Erythroblast (primary cell): ENCODE data around the gene PLA2G4D.
"Not testable (repeated sequence)": the region's sequence is repeated elsewhere in the genome, so short reads cannot be mapped to it uniquely, and the experiment has no call there.

Experiments used
- DNase-seq, 2 experiments: peaks; one replicate each; lab custom pipeline; 2025; lab: John Stamatoyannopoulos, UW
- GATA1 ChIP-seq: IDR thresholded peaks from 2 replicates; pipeline ENCODE4 v1.6.1; 2011; ENCODE audit warnings: low read depth, mild to moderate bottlenecking, control low read depth, low read length, moderate library complexity
- POLR2A ChIP-seq: IDR thresholded peaks from 2 replicates; pipeline ENCODE4 v1.6.1; 2011; ENCODE audit warnings: mild to moderate bottlenecking, low read length

The PLA2G4D gene

GRCh38 chr15:42110367-42110766 lies 16.0 kb upstream of the PLA2G4D start:
- TF ChIP-seq POLR2A (no peak), GATA1 (no peak)
- DNase-seq: no peak

- no peak for DNase-seq
- TF ChIP-seq POLR2A: no peak
- no peak for TF ChIP-seq GATA1
Observed at GRCh38 chr15:42108806-42109205, 14.4 kb upstream of the PLA2G4D start.

DNA sequence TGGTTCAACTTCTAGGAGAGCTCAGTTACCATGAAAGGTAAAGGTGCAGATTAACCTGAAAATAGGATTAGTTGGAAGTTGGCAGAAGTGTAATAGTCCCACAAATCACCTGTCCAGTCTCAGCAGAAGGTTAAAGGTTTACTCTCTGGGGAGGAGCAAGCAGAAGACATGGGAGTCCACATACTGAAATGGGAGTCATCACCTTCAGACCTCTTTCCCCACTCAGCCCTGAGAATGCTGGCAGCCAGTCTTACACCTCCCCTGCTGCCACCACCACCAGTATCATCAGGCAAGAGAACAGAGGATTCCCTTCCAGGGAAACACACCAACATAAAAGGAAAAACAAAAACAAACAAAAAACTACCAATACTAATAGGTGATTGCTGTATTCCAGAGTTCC lies 13.8 kb upstream of the PLA2G4D start:
- no peak for DNase-seq
- no peak for TF ChIP-seq GATA1
- TF ChIP-seq POLR2A: no peak

- TF ChIP-seq GATA1 (no peak), POLR2A (no peak)
- no peak for DNase-seq
Observed at GRCh38 chr15:42107473-42107872, 13.1 kb upstream of the PLA2G4D start.

- TF ChIP-seq GATA1 (no peak), POLR2A (no peak)
- no peak for DNase-seq
Observed at GRCh38 chr15:42106288-42106687, 11.9 kb upstream of the PLA2G4D start.

- no peak for DNase-seq
- TF ChIP-seq POLR2A (no peak), GATA1 (no peak)
Observed at GRCh38 chr15:42104095-42104891, 9.9 kb upstream of the PLA2G4D start.

DNA sequence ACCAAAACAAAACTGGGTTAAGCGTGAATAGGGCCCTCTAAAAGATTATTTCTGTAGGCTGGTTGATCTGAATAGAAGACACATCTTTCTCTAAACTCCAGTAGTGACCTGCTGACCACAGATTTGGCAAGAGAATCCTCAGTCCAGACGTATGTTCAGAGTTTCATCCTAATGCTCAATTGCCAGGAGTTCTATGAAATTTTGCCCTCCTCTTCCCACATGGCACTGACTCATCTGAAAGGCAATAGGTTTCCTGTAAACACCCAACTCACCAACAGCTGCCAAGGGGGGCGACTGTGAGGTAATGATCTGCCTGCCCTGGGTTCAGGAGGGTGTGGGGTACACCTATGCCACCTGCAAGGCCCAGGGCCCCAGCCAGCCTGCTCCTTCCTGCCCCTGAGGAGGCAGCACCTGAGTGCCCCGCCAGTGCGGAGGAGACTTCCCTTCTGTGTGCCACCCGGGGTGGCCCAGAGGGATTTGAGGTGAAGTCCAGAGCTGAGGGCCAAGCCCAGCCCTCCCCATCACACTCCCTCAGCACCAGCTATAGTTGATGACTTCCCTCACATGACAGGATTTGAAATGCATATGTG lies 8.4 kb upstream of the PLA2G4D start:
- DNase-seq: no peak
- TF ChIP-seq POLR2A (no peak), GATA1 (no peak)

- no peak for DNase-seq
- no peak for TF ChIP-seq GATA1
- TF ChIP-seq POLR2A: no peak
Observed at GRCh38 chr15:42101861-42102260, 7.5 kb upstream of the PLA2G4D start.

- DNase-seq: no peak
- TF ChIP-seq GATA1 (no peak), POLR2A (no peak)
Observed at GRCh38 chr15:42100021-42100800, 5.8 kb upstream of the PLA2G4D start.

DNA sequence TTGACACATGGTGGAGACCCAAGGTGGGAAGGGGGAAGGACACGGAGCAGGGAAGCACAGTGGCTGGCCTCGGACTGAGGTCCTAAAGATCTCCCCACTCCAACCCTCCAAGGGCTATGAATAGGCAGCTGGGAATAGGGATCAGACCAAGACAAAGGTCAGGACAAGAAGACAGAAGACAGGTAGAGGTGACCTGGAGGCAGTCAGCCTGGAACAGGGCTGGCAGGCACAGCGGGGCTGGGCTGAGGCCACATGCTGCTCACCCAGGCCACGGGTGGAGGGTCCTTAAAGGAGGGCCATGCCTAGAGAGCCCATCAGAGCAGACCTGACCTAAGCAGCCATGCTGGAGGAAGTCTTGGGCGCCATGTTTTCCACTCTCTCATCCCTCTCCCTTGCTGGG lies 2.7 kb upstream of the PLA2G4D start:
- no peak for TF ChIP-seq POLR2A
- TF ChIP-seq GATA1: no peak
- DNase-seq: no peak

DNA sequence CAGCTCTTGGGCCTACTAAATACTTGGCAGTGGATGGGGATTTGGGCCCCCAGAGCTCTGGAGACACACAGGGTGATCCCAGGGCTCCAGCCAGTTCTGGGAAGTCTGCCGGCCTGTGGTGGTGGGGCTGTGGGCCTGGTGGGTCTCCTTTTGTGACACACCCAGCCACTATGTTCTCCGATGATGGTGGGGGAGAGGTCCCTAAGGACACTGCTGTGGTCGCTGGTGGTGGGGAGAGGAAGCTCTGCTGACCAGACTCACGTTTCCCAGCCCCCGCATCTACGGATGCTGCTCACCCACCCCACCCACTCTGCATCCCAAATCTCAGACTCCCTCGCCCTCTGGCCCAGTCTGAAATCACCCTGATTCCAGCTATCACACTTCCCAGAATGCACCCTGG lies 396 bp downstream of the PLA2G4D start:
- DNase-seq: no peak
- TF ChIP-seq GATA1 (no peak), POLR2A (no peak)

- DNase-seq: no peak
- TF ChIP-seq GATA1: no peak
- no peak for TF ChIP-seq POLR2A
Observed at GRCh38 chr15:42092398-42093318, 1.7 kb downstream of the PLA2G4D start.

DNA sequence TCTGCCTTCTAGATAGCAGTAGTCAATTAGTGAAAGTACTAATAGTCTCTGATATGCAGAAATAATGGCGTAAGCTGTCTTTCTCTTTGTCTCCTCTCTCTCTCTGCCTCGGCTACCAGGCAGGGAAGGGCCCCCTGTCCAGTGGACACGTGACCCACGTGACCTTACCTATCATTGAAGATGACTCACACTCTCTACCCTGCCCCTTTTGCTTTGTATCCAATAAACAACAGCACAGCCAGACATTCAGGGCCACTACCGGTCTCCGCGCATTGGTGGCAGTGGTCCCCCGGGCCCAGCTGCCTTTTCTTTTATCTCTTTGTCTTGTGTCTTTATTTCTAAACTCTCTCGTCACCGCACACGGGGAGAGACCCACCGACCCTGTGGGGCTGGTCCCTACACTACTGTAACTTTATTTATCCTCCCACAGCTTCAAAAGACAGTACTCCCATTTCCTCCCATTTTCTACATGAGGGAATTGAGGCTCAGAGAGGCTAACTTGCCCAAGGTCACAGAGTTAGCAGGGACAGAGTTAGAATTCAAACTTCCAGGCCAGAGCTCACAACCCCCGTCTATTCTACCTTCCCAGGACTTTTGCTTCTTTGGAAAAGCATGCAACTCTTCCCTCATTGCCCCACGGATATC lies 2.5 kb downstream of the PLA2G4D start:
- DNase-seq: not testable (repeated sequence)

DNA sequence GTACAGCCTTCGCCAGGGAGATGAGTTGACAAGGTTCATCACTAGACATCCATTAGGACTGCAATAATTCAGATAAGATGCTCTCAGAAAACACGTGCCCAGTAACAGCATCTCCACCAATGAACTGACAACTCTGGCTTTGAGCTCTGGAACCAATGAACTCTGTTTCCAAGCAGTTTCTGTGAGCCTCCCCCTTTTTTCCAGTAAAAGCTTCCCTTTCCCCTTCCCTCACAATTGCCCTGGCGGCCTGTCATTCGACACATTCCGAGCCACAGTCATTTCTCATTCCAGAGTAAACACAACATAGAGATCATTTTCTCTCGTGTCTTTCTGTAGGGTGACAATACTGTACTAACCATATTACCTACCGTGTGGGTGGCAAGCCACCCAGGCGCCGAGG lies 3.6 kb downstream of the PLA2G4D start:
- no peak for TF ChIP-seq POLR2A
- TF ChIP-seq GATA1: no peak
- DNase-seq: no peak
